Islet of Langerhans (tissue), 1 donor: ENCODE measurements around the gene GALT.

Experiments
- FAIRE-seq: peaks from one replicate; lab custom pipeline; 2011; peaks lifted over from hg19 to GRCh38; lab: Jason Lieb, UNC

Gene GALT

DNA sequence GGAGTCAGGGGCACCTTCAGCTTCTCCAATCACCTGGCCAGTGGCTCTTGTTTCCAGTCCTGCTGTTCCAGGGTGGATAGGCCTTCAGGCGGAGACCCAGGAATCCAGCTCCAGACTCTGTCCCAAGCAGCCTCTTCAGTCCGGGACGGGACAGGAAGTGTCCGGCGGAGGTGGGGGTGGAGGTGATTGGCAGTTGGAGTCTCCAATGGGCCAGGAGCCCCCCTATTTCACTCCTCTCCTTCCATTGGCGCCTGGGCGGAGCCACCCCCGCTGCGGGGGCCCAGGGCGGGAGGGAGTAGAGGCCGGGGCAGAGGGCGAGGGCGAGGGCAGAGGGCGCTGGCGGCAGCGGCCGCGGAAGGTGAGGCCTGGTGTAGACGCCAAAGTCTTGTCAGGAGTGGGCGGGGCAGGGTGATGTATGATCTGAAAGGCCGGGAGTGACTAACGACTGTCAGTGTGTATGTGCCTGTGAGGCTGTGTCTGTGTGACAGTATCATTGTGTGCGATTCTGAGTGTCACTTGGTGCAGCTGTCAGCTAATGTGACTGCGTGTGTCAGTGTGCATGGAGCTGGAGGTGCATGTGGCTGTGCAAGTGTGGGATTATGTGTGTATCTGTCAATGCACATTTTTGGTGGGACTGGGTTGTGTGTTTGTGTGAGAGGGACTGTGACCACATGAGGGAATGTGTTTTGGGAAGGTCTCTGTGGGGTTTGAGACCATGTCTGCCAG, 5.6 kb downstream of the GALT start, which contains the start of gene IL11RA:
IL11RA (plus strand) TSS at position 310 of the 726 bp plus-strand sequence. CDS start 3,033 bp downstream, outside the sequence.
- no peak for FAIRE-seq

DNA sequence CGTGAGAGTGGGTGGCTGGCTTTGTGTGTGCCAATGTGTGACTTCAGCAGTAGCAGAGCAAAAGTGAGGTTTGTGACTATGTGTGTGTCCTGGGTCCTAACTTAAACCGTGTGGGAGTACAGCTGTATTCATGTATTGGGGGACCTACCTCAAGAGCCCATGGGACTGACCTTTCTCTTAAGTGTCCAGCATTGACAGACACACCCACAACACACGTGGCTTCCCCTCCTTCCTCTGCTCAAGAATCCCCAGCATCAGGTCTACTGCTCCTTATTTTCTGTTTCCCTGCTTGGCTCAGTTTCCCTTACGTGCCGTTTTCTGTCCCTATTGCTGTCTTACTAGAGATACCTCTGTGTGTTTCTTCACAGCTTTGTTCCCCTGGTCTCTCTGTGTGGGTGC, 6.1 kb downstream of the GALT start:
- FAIRE-seq, result no peak

GRCh38 chr9:34653151-34654072, 6.9 kb downstream of the GALT start:
- no peak for FAIRE-seq

GRCh38 chr9:34654323-34655051, 8.0 kb downstream of the GALT start:
- FAIRE-seq, result no peak

GRCh38 chr9:34655394-34655793, 8.9 kb downstream of the GALT start:
- no peak for FAIRE-seq

DNA sequence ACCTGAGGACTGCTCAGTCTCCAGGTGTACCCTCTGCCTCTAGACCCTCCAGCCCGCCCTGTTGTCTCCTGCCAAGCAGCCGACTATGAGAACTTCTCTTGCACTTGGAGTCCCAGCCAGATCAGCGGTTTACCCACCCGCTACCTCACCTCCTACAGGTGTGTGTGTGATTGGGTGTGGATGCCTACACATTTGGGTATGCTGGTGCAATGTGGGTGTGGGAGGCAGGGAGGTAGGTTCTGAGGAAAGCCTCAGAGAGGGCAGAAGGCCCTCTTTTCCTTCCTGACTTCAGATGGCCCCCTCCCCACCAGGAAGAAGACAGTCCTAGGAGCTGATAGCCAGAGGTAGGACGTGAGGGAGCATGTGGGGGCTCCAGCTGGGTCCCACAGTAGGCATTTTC, 10.5 kb downstream of the GALT start:
- FAIRE-seq, result no peak

DNA sequence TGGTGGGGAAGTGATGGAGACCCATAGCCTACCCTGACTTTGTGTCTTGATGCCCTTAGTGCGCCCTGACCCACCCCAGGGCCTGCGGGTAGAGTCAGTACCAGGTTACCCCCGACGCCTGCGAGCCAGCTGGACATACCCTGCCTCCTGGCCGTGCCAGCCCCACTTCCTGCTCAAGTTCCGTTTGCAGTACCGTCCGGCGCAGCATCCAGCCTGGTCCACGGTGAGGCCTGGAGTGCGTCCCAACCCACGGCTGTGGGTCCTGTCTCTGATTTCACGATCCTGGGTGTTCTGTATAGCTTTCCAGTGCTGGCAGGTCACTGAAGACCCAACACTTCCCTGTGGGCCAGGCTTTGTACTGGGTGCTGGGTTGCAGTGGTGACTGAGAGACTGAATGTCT, 12.0 kb downstream of the GALT start:
- FAIRE-seq, result no peak

- no peak for FAIRE-seq
These were observed 13.2 kb downstream of the GALT start for GRCh38 chr9:34659592-34660253.

DNA sequence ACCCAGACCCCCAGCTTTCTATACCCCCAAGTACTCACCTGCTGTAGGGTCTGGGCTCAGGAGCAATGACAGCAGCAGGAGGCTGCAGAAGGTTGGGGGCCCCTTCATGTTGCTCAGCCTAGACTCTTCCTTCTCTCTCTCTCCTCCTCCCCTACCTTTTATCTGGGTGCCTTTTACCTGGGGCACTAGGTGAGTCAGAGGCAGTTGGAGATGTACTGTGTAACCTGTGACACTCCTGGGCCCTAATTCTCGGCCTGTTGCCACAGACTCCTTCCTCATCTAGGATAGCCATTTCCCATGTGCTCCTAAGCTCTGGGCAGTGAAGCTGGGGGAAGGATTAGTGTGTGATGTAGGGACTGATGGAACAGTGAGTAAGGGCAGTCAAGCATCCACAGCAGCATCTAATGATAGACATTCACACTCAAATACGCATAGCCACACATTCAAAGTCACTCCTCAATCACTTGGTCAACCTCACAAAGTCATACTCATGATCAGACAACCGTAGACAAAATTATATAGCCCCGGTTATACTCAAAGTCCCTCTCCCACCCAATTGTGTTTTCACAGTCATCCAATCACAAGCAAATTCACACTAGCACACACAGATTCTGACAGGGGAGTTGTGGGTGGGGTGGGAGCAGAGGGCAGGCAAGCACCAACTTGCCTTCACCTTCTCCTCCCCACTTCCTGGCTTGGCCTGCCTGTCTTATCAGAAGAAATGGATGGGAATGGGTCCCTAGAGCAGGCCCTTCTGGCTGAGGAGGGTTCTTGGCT, 16.2 kb downstream of the GALT start, which contains the start of gene CCL27:
CCL27 (minus strand) TSS at position 132 of the 777 bp plus-strand sequence; CDS start at position 108, 24 bp downstream.
- no peak for FAIRE-seq

DNA sequence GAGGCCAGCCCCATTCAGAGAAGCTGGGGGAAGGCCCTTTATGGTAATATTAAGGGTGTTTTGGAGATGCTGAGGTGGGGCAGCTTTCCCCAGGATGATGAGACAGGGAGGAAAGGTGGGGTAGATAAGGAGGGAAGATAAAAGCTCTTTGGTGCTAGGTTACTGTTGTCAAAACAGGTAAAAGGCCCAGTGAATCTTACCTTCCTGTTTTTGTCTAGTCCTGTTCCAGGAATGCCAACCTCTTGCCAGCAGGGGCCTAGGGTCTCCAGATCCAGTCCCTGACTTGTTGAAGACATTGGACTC, 16.8 kb downstream of the GALT start:
- FAIRE-seq, result no peak

DNA sequence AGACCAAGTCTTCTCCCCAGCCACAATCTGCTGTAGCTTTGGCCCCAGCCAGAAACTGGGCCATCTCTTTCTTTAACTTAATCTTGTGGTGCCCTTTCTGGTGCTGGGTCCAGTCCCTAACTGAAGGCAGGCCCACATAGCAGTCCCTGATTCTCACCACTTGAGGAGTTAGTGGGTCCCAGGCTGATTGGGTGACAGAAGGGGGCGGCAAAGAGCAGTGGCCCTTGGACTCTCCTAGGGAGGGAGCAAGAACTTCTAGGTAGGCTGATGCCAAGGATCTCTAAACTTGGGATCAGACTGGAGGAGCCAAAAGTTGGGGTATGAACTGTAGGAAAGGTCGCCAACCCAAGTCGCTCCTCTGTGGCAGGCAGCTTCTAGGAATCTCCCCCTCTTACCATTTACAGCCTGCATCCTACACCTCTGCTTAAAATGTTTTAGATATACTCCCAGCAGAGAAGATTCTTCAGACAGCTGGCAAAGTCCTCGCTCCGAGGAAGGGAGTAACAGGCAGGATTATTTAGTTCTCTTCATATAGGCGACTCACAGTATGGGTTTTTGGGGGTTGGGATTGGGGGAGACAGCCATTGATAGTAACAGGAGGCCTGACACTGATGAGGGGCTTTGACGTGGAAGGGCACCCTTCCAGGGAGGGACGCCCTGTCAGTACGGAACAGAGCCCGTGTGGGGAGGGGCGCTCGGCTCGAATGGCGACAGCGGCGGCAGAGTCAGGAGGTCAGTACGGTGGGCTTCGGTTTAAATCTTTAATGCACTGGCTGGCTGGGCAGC, 18.0 kb downstream of the GALT start:
- no peak for FAIRE-seq

DNA sequence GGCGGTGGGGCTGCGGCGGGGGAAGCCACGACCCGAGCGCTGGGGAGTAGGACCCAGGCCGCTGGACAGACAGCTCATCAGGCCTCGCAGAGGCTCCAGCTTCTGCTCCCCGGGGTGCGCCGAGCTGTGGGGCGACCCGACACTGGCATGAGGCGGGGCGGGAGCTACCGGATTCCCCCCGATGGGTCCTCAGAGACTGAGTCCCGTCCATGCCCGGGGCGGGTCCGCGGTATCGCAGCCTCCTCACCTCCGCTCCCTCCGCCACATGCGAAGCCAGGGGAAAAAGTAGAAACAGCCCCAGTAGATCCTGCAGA, 18.5 kb downstream of the GALT start:
- no peak for FAIRE-seq

DNA sequence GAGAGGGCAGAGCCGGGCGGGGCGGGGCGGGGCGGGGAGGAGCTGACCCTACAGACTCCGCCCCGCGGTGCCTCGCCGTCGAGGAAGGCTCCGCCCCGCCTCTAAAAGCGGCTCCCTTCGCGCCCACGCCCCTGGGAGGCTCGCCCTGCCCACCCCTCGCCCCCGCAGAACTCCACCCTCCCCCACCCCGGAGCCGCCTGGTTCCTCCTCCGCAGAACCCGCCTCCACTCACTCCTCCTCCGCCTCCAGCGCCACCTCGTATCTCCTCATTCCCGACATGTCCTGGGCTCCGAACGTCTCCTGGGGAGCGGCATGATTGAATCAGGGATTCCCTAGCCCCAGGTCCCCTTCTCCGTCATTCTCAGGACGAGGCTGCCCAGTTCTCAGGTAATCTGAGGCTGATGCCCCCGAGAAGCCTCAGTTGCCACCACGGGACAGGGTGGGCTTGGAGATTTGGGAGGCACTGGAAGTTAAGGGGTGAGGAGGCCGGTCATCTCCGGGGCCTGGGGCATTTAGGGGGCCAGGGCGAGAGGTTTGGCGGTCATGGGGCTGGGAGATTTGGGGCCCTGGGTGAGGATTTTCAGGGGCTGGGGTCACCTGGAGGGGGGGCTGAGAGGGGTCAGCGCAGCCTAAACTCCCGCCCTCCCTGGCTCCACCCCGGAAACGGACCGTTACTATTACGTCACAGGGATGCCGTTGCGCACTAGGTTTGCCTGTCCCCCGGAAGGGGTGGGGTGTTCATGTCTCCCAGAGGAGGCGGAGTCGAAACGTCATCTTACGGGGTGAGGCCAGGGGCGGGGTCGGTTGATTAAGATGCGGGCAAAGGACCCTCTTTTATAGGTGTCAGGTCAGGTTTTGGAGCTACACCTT, 19.1 kb downstream of the GALT start:
- peak; percentile 66 for FAIRE-seq

- FAIRE-seq, result no peak
These were observed 23.5 kb downstream of the GALT start for GRCh38 chr9:34669809-34670562.

DNA sequence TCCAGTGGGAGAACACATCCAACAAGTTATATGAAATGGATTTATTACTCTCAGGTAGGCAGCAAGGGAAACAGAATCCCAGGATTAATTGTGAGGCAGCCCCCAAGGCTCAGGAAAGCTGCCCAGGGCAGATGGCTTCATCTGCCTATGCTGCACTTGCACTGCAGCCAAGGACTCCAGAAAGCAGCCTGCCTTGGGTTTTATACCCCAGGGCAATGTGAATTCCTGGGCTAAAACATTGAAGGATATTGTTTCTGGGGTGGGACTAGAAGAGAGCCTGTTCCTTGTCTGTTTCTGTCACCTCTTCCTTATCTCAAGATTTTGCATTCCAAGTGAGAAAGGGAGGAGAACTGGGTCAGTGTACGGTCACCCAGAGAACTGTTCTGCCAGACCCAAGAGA, 24.8 kb downstream of the GALT start:
- no peak for FAIRE-seq

- FAIRE-seq, result no peak
These were observed 28.0 kb downstream of the GALT start for GRCh38 chr9:34674440-34674839.

- FAIRE-seq, result no peak
These were observed 28.7 kb downstream of the GALT start for GRCh38 chr9:34675048-34675714.

DNA sequence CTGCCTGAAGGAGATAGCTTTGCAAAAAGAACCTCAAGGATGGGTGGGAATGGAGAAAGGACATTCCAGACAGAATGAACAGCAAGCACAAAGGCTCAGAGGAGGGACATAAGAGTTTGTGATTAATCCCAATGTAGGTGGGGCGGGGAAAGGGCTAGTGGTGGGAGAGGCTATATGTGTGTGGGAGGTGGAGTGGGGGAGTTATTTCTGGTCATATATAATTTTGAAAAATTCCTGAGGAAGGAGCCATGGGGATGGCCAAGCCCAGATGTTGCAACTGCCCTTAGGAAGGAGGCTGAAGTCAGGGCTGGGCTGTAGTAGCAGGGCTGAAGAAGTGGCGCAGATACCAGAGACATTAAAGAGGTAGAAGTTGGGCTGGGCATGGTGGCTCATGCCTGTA, 29.4 kb downstream of the GALT start:
- no peak for FAIRE-seq
